ENCODE measurements around the gene CERS2.
"Not testable (repeated sequence)": the region's sequence is repeated elsewhere in the genome, so short reads cannot be mapped to it uniquely, and the experiment has no call there.

The CERS2 gene

GRCh38 chr1:150971583-150972416, 2.8 kb downstream of the CERS2 start:
- FAIRE-seq: no peak
- no peak for DNase-seq (ENCODE audit: insufficient read length, low spot score)

DNA sequence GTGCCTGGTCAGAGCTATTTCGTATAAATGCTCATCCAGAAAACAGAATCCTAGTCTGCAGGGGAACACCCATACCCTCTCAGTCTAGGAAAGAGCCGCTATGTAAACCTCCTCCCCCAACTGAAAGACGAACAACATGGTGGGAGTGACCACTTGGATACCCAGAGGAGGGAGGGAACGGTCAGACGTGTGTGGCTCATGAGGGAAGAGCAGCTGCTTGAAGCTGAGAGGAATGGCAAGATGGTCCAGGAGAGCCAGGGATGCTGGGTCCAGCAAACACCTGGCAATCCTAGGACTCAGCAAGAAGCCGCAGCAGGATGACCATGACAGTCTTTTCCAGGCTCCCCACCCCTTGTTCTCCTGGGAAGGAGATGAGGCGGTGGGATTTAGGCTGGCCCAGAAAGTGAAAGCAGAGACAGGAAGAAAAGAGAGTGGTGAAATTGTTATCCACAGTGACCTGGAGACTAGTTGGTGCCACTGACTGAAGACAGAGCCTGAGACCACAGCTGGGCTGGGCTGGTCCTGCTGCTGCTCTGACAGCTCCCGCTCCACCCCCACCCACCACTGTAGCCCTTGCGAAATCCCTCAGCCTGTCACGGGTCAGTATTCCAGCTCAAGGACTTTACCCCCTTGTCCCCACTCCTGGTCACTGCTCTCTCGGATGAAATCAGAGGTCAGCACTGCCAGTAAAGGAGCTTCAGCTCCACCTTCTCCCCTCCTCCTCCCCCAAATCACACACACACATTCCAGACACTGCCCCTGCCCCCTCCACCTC, 3.6 kb downstream of the CERS2 start:
- FAIRE-seq: no peak

GRCh38 chr1:150969626-150970025, 5.0 kb downstream of the CERS2 start:
- no peak for FAIRE-seq

More for the DNA sequence above, 3.6 kb downstream of the CERS2 start:
- DNase-seq (ENCODE audit: insufficient read length, low spot score): no peak

DNA sequence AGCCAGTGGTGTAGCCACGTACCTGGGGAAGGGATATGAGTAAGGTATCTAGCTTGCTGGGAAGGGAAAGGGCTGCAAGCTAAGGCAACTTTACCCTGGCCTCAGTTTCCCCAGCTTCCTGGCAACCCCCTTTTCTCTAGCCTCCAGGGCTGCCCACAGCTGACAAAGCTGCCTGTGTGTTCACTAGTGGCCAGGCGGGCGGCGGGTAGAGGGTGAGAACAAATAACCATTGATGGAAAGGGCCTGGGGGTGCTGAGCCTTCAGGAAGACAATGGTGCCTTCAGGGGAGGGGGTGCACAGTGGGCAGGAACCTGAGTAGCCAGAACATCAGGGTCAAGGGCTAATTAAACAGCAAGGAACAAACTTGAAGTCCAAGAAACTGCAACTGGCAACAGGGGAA, 6.1 kb downstream of the CERS2 start:
- FAIRE-seq (no peak), DNase-seq (ENCODE audit: insufficient read length, low spot score) (no peak)

More at GRCh38 chr1:150969626-150970025, 5.0 kb downstream of the CERS2 start:
- DNase-seq (ENCODE audit: insufficient read length, low spot score): no peak

DNA sequence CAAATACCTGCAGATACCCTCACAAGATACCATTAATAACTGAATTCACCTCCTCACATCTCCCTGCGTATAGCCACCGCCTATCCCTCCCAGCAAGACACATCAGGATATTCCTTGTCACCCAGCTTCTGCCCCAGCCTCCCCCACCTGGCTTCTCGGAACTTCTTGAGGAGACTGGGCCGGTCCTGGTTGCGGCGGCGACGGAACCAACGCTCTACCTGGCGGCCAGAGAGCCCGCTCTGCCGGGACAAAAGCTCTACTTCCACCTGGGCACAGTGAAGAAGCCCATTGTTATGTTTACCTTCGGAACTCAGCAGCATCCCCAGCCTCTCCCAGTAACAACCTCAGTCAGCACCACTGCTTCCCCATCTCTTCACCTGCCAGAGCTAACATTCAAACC, 6.7 kb downstream of the CERS2 start:
- FAIRE-seq: no peak
- no peak for DNase-seq (ENCODE audit: insufficient read length, low spot score)

DNA sequence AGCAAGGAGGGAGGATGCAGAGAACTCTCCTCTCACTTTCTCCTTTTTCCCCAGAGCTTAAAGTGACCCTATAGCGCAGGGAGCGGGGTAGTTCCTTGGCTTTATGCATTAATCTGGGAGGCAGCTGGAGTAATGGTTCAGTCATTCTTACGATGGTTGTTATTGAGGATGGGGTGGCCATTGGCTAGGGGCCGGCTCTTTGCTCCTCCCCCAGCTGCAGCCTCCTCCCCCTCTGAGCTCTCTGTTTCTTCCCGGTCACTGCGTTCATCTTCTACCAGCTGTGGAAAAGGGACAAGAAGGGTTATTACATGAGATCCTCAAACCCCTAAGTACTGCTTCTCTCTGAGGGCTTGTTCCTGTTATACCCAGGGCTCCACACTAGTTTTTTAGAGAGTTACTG, 8.6 kb downstream of the CERS2 start:
- DNase-seq (ENCODE audit: insufficient read length, low spot score) (no peak), FAIRE-seq (no peak)

DNA sequence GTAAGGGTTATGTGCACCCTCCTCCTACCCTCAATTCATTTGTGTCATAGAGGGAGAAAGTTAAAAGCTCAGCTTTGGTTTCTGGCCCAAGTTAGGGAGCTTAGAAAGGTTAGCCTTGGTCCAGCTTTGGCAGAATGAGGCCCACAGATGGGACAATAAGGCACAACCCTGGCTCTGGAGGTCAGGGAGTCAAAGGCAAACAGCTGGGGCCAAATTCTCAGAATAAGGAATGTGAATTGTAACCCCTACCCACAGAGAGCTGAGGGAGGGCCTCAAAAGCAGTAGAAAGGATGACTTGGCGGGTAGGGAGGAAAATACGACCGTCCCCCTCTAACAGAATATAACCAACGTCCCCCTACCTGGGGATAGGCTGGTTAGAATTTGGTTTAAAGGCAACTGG, 9.0 kb downstream of the CERS2 start:
- DNase-seq (ENCODE audit: insufficient read length, low spot score) (no peak), FAIRE-seq (no peak)

GRCh38 chr1:150964164-150964489, 10.5 kb downstream of the CERS2 start:
- FAIRE-seq: no peak
- no peak for DNase-seq (ENCODE audit: insufficient read length, low spot score)

- FAIRE-seq (no peak), DNase-seq (ENCODE audit: insufficient read length, low spot score) (no peak)
These were observed 11.1 kb downstream of the CERS2 start for GRCh38 chr1:150963321-150964163.

DNA sequence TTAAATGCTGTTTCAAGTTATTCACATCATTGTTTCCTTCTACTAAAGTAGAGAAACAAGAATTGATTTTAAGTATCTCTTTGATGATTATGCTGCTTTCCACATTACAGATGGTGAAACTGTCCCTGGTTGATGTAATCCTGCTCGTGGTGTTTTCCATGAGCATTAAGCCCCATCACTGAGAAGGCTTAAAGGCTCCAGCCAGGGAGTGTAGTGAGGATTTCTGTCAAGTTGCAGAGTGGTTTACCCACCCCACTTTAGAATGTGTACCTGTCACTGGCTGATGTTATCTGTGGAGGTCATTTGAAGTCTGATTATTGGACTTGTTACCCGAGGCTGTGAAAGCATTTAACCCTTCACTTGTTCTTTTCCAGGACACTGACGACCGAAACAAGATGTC, 12.9 kb downstream of the CERS2 start:
- FAIRE-seq (no peak), DNase-seq (ENCODE audit: insufficient read length, low spot score) (no peak)

DNA sequence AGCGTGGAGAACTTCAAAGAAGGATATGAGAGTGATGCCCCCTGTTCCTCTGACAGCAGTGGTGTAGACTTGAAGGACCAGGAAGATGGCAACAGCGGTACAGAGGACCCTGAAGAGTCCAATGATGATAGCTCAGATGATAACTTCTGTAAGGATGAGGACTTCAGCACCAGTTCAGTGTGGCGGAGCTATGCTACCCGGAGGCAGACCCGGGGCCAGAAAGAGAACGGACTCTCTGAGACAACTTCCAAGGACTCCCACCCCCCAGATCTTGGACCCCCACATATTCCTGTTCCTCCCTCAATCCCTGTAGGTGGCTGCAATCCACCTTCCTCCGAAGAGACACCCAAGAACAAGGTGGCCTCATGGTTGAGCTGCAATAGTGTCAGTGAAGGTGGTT, 14.0 kb downstream of the CERS2 start:
- DNase-seq (ENCODE audit: insufficient read length, low spot score) (no peak), FAIRE-seq (no peak)

- FAIRE-seq (no peak), DNase-seq (ENCODE audit: insufficient read length, low spot score) (no peak)
These were observed 17.0 kb downstream of the CERS2 start for GRCh38 chr1:150957666-150958065.

GRCh38 chr1:150955280-150955679, 19.4 kb downstream of the CERS2 start:
- FAIRE-seq: no peak
- DNase-seq (ENCODE audit: insufficient read length, low spot score): no peak

DNA sequence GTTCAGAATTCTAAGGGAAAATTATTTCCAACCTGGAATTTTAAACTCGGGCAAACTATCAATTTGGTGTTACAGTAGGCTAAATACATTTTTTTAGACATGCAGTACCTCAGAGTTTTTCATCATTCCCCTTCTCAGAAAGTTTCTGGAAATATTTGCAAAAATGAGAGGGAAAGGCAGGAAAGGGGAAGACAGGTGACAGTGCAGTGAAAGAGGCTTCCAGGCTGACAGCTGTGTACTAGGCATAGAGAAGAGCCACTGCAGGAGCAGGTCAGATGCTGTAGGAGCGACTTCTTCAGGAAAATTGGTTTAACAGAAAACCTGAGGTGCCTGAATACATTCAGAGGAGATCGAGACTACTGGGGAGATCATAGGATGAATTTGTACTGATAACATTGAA, 19.9 kb downstream of the CERS2 start:
- FAIRE-seq (no peak), DNase-seq (ENCODE audit: insufficient read length, low spot score) (no peak)

DNA sequence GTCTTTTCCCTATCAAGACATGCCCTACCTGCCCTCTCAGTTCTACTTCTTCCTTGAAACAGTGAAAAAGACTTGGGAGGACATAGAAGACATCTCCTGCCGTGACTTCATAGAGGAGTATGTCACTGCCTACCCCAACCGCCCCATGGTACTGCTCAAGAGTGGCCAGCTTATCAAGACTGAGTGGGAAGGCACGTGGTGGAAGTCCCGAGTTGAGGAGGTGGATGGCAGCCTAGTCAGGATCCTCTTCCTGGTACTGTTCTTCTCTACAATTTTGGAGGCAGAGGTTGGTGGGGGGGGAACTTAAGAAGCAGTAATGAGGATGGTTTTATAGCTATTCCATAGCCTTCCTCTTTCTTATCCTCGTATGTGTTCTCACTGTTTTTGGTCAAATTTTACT, 29.8 kb downstream of the CERS2 start:
- DNase-seq (ENCODE audit: insufficient read length, low spot score) (no peak), FAIRE-seq (no peak)

DNA sequence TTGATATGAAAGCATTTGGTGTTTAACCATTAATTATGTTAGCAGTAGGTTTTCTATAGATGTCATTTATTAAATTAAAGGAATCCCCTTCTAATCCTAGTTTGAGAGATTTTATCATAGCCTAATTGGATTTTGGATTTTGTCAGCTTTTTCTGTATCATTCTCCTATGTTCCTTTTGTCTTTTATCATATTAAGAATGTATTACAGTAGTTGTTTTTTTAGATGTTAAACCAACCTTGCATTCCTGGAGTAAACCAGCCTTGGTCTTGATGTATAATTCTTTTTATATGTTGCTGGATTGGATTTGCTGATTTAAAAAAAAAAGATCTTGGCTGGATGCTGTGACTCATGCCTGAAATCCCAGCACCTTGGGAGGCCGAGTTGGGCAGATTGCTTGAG, 42.9 kb downstream of the CERS2 start:
- DNase-seq (ENCODE audit: insufficient read length, low spot score): no peak
- FAIRE-seq: no peak

- FAIRE-seq; DNase-seq (ENCODE audit: insufficient read length, low spot score): not testable (repeated sequence)
These were observed 45.9 kb downstream of the CERS2 start for GRCh38 chr1:150928775-150929174.

DNA sequence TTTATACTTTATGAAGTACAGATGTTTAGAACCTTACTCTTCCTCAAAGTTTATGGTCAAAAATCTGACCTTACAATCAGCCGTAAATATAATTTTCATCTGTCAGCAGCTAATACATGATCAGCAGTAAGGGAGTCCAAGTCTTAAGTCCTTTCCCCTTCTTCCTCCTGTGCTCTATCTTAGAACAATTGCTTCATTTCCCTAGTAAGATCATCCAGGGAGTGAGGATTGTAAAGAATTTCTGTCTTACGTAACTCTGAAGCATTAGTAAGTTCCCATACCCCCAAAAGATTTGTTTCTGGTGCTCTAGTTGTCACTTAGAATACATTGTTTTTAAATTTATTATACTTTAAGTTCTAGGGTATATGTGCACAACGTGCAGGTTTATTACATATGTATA, 46.3 kb downstream of the CERS2 start:
- DNase-seq (ENCODE audit: insufficient read length, low spot score) (no peak), FAIRE-seq (no peak)

- FAIRE-seq: no peak
- DNase-seq (ENCODE audit: insufficient read length, low spot score): no peak
These were observed 47.0 kb downstream of the CERS2 start for GRCh38 chr1:150927624-150928023.

DNA sequence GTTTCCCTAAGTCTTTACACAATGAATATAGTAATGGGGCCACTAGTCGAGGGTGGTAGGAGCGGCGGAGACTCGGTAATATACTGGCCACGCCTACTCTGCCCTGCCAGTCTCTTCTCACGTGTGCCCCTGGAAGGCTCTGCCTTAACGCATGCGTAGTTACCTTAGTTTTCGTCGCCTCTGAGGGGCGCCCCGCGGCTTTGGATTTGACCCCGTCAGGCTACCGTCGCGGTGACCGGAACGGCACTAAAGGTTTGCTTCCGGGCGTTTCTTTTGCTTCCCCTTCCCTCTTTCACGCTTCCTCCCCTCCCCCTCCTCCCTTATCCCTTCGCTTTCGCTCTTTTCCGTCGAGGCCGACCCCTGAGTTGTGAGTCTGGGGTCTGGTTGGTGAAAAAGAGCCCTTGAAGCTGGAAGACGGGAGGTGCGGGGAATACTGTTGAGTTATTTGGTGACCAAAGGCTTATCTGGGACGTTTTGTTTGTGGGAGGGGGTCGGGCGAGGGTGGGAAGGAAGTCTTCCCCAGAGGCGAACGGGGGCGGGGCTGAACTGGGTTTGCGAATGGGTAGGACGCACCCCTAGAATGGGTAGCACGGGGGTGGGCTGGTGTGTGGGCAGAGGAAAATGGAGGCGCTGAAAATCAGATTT, 48.4 kb downstream of the CERS2 start, which contains the start of gene SETDB1:
TSS of gene SETDB1 (plus strand) at position 267 of the 645 bp plus-strand sequence. CDS start 1,352 bp downstream, outside the sequence.
- peak; percentile 70 for DNase-seq (ENCODE audit: insufficient read length, low spot score)
- FAIRE-seq: peak; percentile 98

DNA sequence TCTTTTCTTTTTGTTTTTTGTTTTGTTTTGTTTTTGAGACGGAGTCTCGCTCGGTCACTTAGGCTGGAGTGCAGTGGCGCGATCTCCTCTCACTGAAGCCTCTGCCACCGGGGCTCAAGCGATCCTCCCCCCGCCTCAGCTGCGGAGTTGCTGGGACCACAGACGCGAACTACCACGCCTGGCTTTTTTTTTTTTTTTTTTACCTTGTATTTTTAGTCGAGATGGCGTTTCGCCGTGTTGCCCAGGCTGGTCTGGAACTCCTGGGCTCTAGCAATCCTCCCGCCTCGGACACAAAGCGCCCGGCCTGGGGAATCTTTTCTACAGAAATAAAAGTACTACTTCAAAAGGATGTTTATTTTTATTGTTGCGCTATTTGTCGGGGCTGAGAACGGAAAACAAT, 49.6 kb downstream of the CERS2 start:
- FAIRE-seq: no peak

More for the DNA sequence above, 49.6 kb downstream of the CERS2 start:
- no peak for DNase-seq (ENCODE audit: insufficient read length, low spot score)

Measured in GM19239 (cell line).